ENCODE results near the gene GGTLC1.

DNA sequence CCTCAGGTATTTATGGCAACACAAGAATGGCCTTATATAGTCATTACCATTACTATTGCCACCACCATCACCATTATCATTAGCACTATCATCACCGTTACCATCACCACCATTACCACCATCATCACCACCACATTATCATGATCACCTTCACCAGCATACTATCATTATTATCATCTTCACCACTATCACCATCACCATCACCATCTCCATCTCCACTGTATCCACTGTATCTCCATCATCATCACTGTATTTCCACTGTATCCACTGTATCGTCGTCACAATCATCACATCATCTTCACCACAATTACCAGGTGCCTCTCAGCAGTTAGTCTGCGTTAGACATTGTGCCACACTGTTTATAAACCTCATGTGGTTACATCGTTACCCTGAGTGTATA, 45.3 kb downstream of the GGTLC1 start:
- TF ChIP-seq, protein P1, sequence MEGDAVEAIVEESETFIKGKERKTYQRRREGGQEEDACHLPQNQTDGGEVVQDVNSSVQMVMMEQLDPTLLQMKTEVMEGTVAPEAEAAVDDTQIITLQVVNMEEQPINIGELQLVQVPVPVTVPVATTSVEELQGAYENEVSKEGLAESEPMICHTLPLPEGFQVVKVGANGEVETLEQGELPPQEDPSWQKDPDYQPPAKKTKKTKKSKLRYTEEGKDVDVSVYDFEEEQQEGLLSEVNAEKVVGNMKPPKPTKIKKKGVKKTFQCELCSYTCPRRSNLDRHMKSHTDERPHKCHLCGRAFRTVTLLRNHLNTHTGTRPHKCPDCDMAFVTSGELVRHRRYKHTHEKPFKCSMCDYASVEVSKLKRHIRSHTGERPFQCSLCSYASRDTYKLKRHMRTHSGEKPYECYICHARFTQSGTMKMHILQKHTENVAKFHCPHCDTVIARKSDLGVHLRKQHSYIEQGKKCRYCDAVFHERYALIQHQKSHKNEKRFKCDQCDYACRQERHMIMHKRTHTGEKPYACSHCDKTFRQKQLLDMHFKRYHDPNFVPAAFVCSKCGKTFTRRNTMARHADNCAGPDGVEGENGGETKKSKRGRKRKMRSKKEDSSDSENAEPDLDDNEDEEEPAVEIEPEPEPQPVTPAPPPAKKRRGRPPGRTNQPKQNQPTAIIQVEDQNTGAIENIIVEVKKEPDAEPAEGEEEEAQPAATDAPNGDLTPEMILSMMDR (IDR thresholded peaks at IDR 0.05; ENCODE audit: low read length), result no peak
- no peak for TF ChIP-seq EZH2 (IDR thresholded peaks at IDR 0.05; ENCODE audit: borderline replicate concordance, low read length)

All from OCI-LY1 (cell line).